Motor neuron (in vitro differentiated cells): ENCODE results near the gene RTN4R. TPM values are rescaled to one million over a fixed set of nuclear protein-coding genes. Genes with fewer than 3 reads are reported as not detected.

ENCODE experiments used
- ATAC-seq, 8 experiments: fragments of 200-7000 bp; cut with Tn5 transposase; replicated peaks in 6 of 8; 2 replicates each; pipeline ENCODE4 v1.8.0; 2021; ENCODE audit warnings: mild to moderate bottlenecking in 8 of 8, moderate library complexity in 8 of 8
- H3K27ac ChIP-seq, 2 donors: fragments of 250-450 bp; sonication (Bioruptor Pico); 2 replicates each; pipeline ENCODE4 v1.9.0; 2021; ENCODE audit warnings: antibody characterized with exemption in 2 of 2, mild to moderate bottlenecking in 2 of 2, moderate library complexity in 1 of 2
- H3K4me1 ChIP-seq, 2 donors: fragments of 250-450 bp; sonication (Bioruptor Pico); replicated peaks in 1 of 2; 2 replicates each; pipeline ENCODE4 v1.6.1; 2021; ENCODE audit warnings: antibody characterized with exemption in 2 of 2, mild to moderate bottlenecking in 2 of 2, moderate library complexity in 1 of 2
- H3K4me3 ChIP-seq, 5 donors: fragments of 250-450 bp; sonication (Bioruptor Pico); 2 replicates each; pipeline ENCODE4 v1.9.0; 2021; ENCODE audit warnings: antibody characterized with exemption in 5 of 5, mild to moderate bottlenecking in 5 of 5, moderate library complexity in 4 of 5
- WGBS, 10 experiments: fragments of 450-650 bp; shearing (Covaris generic); methylation state at CpG; one replicate each; pipeline ENCODE4 v1.0.0; 2022; 5-methylcytosine and 5-hydroxymethylcytosine counted together
- in situ Hi-C, 9 experiments: fragments of 400-800 bp; cut with MboI; loops; one replicate each; pipeline ENCODE4 v1.15.0; 2021; ENCODE audit warnings: low sequenced_read_pairs in 9 of 9, low pct_unique_long_range_greater_than_20kb in 2 of 9; ENCODE audit not compliant: unreplicated experiment in 9 of 9
- total RNA-seq, 8 experiments: library from RNA; unstranded; fragments of 300-600 nt; gene quantifications; 2 replicates each; pipeline versions ENCODE4 v1.2.3 to v1.2.4, GENCODE V29; 2022

The RTN4R gene
- total RNA-seq, 8 experiments from 2014 or later = 1.0 to 17.7 (median 6.3) TPM

GRCh38 chr22:20298803-20299745 is 31.0 kb upstream of the RTN4R start:
- Histone ChIP-seq H3K4me1 (peaks cover 3% of the 10 kb centered on the region in 2 donors), H3K27ac (no peak overlapping the region), H3K4me3 (peak overlapping the region; percentile 33 to 50 (median 46))
- in situ Hi-C loops = loop anchor here in 3 of 9 experiments (10.0 to 25.0 kb wide), 2 partner anchors 137 to 144 kb away; partner anchors contain the start of gene CCDC188 (in 3 of the 3)
- WGBS, 10 experiments = no CpG with 5 or more reads among the region's 90 CpGs
- peak; percentile 80 to 86 (median 82) for ATAC-seq

DNA sequence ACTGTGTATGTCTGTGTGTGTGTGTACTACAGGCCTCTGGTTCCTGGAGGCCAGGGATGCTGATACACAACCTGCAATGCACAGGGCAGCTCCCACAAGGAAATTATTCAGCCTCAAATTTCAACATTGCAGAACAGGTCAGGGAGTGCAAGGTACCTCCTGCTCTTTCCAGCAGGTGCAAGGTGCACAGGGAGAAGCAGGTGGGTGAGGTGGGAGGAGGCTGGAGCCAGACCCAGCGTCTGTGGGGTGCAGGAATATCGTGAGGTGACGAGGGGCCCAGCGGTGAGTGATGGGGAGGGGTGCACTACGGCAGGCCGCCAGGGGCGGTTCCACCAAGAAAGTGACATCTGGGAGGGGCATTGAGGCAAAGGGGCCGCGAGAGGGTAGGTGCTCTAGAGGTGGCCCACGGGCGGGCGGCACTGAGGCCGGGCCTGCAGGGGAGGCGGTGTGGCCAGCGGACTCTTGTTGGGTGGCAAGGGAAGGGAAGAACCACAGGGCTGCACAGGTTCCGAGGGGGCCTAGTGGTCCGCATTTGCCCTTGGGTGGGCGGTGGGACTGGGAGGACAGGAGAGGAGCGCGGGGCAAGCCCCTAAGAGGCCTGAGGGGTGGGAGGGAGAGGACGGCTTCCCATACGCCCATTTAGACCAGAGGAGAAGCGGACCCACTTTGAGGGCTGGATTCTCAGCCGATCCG is 30.1 kb upstream of the RTN4R start:
- in situ Hi-C loops = loop anchor here in 3 of 9 experiments (10.0 to 25.0 kb wide), 2 partner anchors 136 to 143 kb away; partner anchors contain the start of gene CCDC188 (in 3 of the 3)
- H3K4me3 ChIP-seq = peak overlapping the region in 4 of 5 donors; percentile 33 to 50 (median 42)
- ATAC-seq = no peak
- H3K4me1 ChIP-seq = peaks cover 3% of the 10 kb centered on the region in 2 donors
- 0 to 20% (median 0%) methylated on average over 1 to 2 of the region's 25 CpGs; no CpG with 5 or more reads in 7 of the 10 experiments for WGBS, 10 experiments
- H3K27ac ChIP-seq = no peak overlapping the region

- H3K4me3 ChIP-seq = no peak overlapping the region
Measured at GRCh38 chr22:20297414-20298109, 29.4 kb upstream of the RTN4R start.

DNA sequence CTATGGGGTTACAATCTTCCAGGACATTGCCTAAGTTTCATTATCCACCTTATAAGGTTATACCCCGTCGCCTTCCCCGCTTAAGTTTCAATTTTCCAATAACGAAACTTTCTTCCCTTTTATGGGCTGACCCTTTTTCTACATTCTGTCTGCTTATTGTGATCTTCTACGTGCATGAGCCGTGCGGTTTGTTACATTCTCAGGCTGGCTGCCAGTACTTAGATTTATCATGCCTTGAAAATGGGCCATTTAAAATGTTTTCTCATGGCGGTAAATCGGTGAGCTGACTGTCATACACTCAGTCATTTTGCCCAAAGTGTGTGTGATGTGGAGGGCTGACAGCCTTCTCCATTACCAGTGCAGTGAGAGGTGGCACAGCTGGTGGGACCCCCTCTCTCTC is 28.5 kb upstream of the RTN4R start:
- Histone ChIP-seq H3K4me3 (no peak overlapping the region), H3K4me1 (peaks cover 3 to 5% of the 10 kb centered on the region in 2 donors), H3K27ac (no peak overlapping the region)
- in situ Hi-C loops = loop anchor here in 3 of 9 experiments (10.0 to 25.0 kb wide), 2 partner anchors 134 to 142 kb away; partner anchors contain the start of gene CCDC188 (in 3 of the 3)
- no peak for ATAC-seq
- 53 to 93% (median 85%) methylated on average over 1 to 9 of the region's 9 CpGs for WGBS, 10 experiments

More at GRCh38 chr22:20297414-20298109, 29.4 kb upstream of the RTN4R start:
- ATAC-seq = no peak
- 50 to 72% (median 68%) methylated on average over 2 to 6 of the region's 9 CpGs; no CpG with 5 or more reads in 5 of the 10 experiments for WGBS, 10 experiments
- no peak overlapping the region for H3K27ac ChIP-seq
- H3K4me1 ChIP-seq = peaks cover 3% of the 10 kb centered on the region in 2 donors
- in situ Hi-C loops = loop anchor here in 3 of 9 experiments (10.0 to 25.0 kb wide), 2 partner anchors 135 to 143 kb away; partner anchors contain the start of gene CCDC188 (in 3 of the 3)

DNA sequence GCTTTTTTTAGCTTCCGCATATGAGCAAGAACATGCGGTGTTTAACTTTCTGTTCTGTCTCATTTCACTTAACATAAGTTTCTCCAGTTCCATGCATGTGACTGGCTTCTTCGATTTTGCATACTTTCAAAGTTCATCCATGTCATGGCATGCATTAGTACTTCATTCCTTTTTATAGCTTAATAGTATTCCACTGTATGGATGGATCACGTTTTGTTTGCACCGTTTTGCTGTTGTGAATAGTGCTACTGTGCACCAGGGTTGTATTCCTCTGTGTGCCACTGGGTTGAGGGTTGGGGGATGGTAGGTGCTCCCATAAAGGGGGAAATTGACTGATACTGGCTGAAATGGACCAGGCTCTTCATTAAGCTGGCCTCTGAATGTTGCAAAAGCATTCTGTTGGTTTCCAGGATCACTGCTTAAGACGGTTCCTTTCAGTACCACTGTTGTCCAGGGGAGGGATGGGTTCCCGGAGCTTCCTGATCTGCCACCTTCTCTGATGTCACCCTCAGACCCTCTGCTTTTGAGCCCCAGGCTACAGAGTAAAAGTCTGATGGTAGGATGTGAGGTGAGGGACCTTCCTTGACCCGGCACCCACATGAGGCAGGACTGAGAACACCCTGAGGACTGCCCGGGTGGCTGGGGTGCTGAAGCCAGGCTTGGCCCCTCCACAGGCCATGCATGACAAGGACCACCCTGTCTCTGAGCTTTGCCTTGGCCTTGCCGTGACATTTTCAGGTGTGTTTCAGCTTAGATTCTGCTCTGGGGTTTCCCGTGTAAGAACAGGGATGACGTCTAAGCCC is 27.3 kb upstream of the RTN4R start:
- H3K4me1 ChIP-seq = peaks cover 3 to 5% of the 10 kb centered on the region in 2 donors
- ATAC-seq = no peak
- no peak overlapping the region for H3K27ac ChIP-seq
- H3K4me3 ChIP-seq = no peak overlapping the region
- WGBS, 10 experiments = 54 to 90% (median 73%) methylated on average over 2 to 7 of the region's 12 CpGs
- in situ Hi-C loops = loop anchor here in 3 of 9 experiments (10.0 to 25.0 kb wide), 2 partner anchors 133 to 141 kb away; partner anchors contain the start of gene CCDC188 (in 3 of the 3)

DNA sequence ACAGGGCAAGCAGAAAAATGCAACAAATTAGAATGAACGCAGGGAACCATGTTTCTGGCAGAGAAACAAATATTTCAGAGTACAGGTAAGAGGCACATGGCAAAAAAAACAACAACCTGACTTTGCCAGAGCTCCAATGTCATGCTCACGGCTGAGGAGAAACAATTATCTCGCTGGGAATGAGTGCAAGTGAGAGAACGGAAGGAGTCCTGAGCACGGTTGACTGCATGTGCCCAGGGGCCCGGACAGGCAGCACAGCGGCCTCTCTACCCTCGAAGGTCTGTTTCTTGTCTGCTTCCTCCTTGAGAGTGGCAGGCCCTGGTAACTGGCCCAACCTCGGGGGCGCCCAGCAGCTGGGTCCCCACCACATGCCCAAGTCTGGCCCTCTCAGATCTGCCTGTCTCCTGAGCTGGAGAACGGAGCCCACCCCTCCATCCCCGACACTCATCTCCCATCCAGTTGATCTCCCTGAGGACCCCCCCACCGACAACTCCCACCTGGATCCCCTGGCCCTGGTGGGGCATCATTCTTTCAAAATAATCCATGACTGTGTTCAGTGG is 24.6 kb upstream of the RTN4R start:
- no peak overlapping the region for H3K4me3 ChIP-seq
- no peak overlapping the region for H3K27ac ChIP-seq
- peaks cover 9 to 16% of the 10 kb centered on the region in 2 donors for H3K4me1 ChIP-seq
- no peak for ATAC-seq
- in situ Hi-C loops = loop anchor here in 3 of 9 experiments (10.0 to 25.0 kb wide), 2 partner anchors 130 to 138 kb away; partner anchors contain the start of gene CCDC188 (in 3 of the 3)
- 40 to 100% (median 67%) methylated on average over 1 to 7 of the region's 13 CpGs; no CpG with 5 or more reads in 1 of the 10 experiments for WGBS, 10 experiments

- Histone ChIP-seq H3K4me3 (no peak overlapping the region), H3K4me1 (peaks cover 9 to 16% of the 10 kb centered on the region in 2 donors), H3K27ac (no peak overlapping the region)
- in situ Hi-C loops = loop anchor here in 3 of 9 experiments (10.0 to 25.0 kb wide), 2 partner anchors 130 to 137 kb away; partner anchors contain the start of gene CCDC188 (in 3 of the 3)
- ATAC-seq = no peak
- 20 to 86% (median 61%) methylated on average over 1 to 5 of the region's 5 CpGs; no CpG with 5 or more reads in 3 of the 10 experiments for WGBS, 10 experiments
Measured at GRCh38 chr22:20292108-20292507, 24.0 kb upstream of the RTN4R start.

DNA sequence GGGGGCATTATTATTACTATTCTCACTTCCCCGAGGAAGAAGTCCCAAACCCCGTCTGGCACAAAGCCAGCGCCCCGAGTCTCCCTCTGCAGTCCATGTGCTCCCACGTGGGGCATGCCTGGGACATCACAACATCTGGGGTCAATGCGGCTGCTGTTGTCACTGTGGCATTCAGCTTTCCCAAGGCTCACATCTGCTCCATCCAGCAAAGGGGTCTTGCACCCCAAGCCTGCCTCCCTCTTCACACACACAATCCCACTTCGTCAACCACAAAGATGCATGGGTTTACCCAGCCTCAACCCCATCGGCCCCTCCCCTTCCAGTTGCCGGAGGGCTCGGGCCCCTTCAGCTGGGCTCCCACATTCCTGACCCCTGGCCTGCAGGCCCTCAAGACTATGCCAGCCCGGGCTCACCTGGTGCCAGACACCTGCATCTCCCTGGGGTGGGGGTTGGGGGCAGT is 23.5 kb upstream of the RTN4R start:
- H3K27ac ChIP-seq = no peak overlapping the region
- in situ Hi-C loops = loop anchor here in 3 of 9 experiments (10.0 to 25.0 kb wide), 2 partner anchors 129 to 137 kb away; partner anchors contain the start of gene CCDC188 (in 3 of the 3)
- 8 to 61% methylated on average over 3 of the region's 11 CpGs; no CpG with 5 or more reads in 8 of the 10 experiments for WGBS, 10 experiments
- peaks cover 9 to 16% of the 10 kb centered on the region in 2 donors for H3K4me1 ChIP-seq
- no peak for ATAC-seq
- H3K4me3 ChIP-seq = no peak overlapping the region

DNA sequence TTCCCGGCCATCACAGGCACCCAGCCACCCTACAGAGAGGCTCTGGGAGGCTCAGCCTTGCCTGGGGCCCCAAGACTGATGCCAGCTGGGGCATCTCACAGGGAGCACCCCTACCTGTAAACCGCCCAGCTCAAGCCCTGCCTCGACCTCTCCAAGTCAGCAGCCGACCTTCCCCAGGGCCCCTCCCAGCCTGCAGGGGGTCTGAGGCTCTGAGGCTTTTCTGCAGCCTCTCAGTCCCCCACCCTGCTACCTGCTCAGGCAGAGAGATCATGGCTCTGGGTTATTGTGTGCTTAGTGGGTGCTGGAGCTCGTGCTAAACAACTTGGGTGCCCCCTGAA is 23.1 kb upstream of the RTN4R start:
- 100% methylated on average over 1 of the region's 5 CpGs; no CpG with 5 or more reads in 8 of the 10 experiments for whole genome bisulfite sequencing, 10 experiments
- Histone ChIP-seq H3K4me3 (no peak overlapping the region), H3K27ac (no peak overlapping the region), H3K4me1 (peaks cover 12 to 19% of the 10 kb centered on the region in 2 donors)
- in situ Hi-C loops = loop anchor here in 3 of 9 experiments (10.0 to 25.0 kb wide), 2 partner anchors 129 to 136 kb away; partner anchors contain the start of gene CCDC188 (in 3 of the 3)
- ATAC-seq = no peak

GRCh38 chr22:20290578-20291248 is 22.6 kb upstream of the RTN4R start:
- Histone ChIP-seq H3K4me1 (peaks cover 16 to 22% of the 10 kb centered on the region in 2 donors), H3K4me3 (no peak overlapping the region), H3K27ac (no peak overlapping the region)
- in situ Hi-C loops = loop anchor here in 3 of 9 experiments (10.0 to 25.0 kb wide), 2 partner anchors 128 to 136 kb away; partner anchors contain the start of gene CCDC188 (in 3 of the 3)
- 89% methylated on average over 4 of the region's 13 CpGs; no CpG with 5 or more reads in 9 of the 10 experiments for WGBS, 10 experiments
- ATAC-seq = no peak
